Fibroblast of the conjunctiva (primary cell): ENCODE measurements around the gene CTNNA2.
"Not testable (repeated sequence)": the region's sequence is repeated elsewhere in the genome, so short reads cannot be mapped to it uniquely, and the experiment has no call there.

Experiments
- DNase-seq: peaks from one replicate; pipeline ENCODE4 v3.0.0-alpha.2; 2010; ENCODE audit warnings: low read depth

CTNNA2 gene

GRCh38 chr2:80147690-80148089, 634.8 kb downstream of the CTNNA2 start:
- DNase-seq = no peak

GRCh38 chr2:80148906-80149305, 636.1 kb downstream of the CTNNA2 start:
- no peak for DNase-seq

DNA sequence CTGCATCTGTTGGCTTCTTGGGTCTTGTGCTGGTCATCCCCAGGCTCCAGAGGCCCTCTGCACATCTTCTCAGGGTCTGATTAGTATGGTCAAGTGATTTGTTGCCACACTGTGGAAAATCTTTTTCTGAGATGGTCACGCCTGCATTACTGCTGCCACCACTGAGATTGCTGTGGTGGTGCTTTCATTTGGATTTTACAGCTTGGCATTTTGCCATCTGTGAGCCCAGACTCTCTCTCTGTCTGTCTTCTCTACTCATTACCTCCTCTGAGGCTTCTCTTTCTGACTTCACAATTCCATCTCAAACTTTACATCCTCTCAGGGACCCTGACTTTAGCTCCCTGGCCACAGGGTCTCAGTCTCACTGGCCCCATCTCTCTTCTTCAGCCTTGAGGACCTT, 637.1 kb downstream of the CTNNA2 start:
- no peak for DNase-seq

- DNase-seq = no peak
Observed at GRCh38 chr2:80151248-80151647, 638.4 kb downstream of the CTNNA2 start.

DNA sequence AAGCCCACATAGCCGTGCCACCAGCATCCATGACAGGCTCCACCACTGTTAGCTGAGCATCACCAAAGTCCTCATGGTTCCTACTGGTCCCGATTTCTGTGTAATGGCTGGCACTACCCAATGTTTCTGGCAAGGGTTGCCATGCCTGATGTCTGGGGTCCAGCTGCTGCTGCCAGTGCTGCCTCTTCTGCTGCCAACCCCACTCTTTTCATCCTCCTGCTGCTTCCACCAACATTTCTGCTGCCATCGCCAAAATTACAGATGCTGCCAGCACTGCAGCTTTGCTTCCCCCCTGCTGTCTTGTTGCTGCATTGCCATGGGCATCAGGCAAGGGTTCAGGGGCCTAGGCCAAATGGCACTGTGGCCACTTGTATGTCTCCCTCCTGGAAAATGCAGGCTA, 638.8 kb downstream of the CTNNA2 start:
- DNase-seq = no peak

- no peak for DNase-seq
Observed at GRCh38 chr2:80153151-80153550, 640.3 kb downstream of the CTNNA2 start.

DNA sequence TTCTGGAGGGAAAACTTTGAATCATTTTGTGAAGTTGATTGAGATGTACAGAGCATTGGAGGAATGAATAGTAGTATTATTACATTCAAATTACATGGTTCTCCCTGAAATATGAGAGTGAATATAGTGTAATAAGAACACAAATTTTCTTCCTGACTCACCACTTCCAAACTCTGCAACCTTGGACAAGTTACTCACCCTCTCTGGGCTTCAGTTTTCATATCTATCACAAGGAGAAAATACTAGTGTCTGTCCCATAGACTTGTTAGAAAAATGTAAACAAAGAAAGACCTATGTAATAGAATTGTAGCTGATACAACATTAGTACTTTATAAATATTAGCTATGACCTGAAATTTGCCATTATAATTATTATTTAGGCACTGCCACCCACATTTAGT, 640.9 kb downstream of the CTNNA2 start:
- DNase-seq = no peak

DNA sequence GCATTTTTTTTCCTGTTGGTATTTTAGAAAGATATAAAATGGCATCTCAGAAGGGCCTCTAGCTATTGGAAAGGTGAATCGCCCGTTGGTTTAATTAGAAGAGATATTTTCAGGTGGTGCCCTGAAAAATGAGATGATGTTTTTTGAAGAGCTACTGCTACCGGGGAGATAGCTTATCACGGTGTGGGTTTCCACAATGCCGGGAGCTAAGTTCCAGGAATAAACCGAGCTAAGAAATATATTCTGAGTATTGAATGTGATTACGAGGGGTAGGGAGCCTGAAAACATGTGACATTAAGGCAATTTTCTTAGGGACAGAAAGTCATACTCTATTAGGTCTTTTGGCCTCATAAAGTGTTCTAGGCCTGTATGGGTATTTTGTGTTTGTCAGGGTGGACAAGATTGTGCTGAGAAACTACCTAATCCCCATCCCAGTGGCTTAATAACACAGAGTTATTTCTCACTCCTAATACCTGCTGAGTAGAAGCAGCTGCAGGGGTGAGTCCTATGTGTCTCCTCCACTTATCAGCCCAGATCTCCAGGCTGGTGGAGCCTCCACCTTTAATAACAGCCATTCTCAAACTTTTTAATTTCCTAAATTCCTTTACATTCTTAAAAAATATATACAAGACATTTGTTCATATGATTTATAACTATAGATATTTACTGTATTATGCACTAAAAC, 641.5 kb downstream of the CTNNA2 start:
- no peak for DNase-seq

- DNase-seq = no peak
Observed at GRCh38 chr2:80164375-80164774, 651.5 kb downstream of the CTNNA2 start.

- DNase-seq = no peak
Observed at GRCh38 chr2:80166483-80167171, 653.8 kb downstream of the CTNNA2 start.

DNA sequence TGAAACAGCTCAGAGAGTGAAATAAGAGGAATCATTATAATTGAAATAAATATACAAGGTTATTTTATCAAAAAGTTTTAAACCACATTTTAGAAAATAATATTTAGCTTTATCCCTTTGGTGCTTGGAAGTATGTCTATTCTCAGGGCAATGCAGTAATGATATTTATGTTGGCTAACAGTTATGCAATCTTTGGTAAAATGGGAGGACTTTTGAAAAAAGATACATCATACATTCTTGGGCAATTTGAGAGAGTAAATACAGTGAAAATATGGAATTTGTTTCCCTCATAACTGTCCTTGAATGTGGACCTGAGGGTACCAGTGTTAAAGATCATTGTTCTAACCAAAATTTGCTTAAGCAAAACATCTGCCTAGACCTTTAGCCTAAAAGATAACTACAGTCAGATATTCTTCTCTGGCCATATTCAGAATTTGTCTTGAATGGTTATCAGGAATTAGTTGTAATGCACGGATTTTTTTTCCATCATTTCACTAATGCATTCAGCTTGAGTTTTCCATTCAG, 654.5 kb downstream of the CTNNA2 start:
- DNase-seq = no peak

DNA sequence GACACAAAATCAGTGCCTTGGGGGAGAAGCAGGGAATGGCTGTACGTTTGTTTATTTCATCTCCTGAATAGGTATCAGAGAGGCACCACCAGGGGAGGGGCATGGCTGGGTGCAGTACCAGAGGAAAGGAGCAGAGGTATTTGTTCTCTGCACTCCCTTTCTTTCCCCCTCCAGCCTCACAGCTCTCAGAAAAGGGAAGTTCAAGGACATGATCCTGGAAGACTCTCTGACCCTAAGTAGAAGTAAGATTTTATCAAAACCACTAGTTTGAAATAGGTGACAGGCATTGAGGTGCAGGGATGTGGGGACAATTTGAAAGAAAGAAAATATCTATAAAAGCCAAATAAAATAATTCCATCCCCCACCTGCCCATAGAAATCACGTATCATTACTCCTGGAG, 655.2 kb downstream of the CTNNA2 start:
- DNase-seq = no peak

DNA sequence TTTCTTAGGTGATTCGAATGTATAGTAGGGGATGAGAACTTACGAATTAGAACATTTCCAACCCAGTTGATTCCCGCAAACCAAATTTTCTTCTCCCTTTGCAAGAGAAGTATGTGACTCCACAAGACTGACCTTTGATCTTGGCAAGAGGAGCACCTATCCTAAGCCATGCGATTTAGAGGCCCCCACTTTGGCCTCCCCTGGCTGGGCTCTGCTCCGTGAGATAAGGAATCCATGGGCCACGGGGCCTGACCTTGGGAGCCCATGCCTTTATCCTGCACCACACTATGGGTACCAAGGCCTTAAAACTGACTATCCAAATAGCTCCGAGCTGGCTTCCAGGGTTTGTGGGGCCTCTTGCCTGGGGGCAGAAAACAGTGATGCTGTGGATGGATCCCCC, 656.0 kb downstream of the CTNNA2 start:
- DNase-seq = no peak

- no peak for DNase-seq
Observed at GRCh38 chr2:80169811-80170594, 657.2 kb downstream of the CTNNA2 start.

GRCh38 chr2:80185091-80185490, 672.2 kb downstream of the CTNNA2 start:
- no peak for DNase-seq

GRCh38 chr2:80186262-80186661, 673.4 kb downstream of the CTNNA2 start:
- DNase-seq = no peak

DNA sequence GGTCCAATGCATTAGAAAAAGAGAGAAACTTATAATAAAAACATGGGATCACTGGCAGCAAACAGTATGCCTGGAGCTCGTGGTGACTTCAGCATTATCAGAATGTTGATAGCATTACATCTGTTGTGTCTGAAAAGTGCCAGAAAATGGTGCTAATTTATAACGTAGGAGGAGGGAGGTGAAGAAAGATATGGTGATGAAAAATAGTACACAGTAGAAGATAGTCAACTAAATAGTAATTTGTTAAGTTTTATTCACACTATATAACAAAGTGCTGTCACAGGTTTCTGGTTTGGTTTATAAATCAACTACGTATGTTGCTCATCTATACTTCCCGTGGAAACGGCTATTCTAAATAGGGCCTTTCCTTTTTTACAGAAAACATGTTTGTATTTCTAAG, 674.3 kb downstream of the CTNNA2 start:
- no peak for DNase-seq

- no peak for DNase-seq
Observed at GRCh38 chr2:80190166-80190565, 677.3 kb downstream of the CTNNA2 start.

DNA sequence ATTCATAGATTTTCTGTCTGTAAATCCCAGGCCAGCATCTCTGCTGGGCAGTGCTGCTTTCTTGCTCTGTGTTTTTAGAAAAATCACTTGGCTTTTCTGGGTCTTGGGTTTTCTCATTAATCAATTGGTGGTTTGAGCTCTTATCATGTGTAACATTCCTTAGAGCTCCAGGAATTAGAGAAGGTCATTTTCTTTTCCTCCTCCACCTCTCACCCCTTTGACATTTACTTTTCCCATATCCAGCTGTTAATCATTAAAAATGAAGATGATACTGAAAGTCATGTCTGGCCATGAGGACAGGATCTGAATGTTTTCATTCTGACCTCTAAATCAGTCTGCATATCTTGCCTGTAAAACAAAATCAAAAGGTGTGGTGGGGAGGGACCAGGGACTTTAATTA, 680.7 kb downstream of the CTNNA2 start:
- no peak for DNase-seq

GRCh38 chr2:80195034-80195433, 682.2 kb downstream of the CTNNA2 start:
- DNase-seq = no peak

DNA sequence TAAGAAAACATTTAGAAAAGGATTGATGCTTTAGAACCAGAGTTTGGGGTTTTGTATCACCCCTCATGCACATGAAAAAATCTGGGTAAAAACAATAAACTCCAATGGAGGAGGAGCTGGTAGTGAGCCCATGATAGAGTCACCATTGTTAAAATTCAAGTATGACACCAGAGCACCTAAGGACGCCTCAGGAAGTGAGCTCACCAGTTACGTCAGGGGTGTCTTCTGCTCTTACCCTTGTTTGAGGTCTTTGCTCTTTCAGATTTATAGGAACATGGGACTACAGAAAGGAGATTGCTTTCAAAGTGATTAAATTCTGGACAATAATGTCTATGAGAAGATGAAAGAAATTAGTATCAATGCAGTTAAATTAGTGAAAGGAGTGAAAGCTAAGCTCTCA, 685.2 kb downstream of the CTNNA2 start:
- no peak for DNase-seq

DNA sequence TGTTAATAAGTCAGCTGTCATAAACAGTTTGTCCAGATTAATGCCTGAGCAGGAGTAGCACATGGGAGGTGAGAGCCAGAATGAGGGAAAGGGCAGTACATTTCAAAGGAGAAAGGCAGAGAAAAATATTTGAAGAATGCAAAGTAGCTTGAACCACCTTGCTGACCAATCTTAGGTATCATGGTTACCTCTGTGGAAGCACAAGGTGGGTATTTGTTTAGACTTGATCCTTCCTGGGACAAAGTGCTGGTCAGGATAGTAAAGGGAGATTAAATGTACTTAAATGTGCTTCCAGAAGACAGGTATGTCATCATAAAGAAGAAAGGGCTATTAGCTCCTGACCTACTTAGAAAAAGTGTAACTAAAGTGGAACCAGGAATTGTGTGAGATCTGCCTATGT, 686.7 kb downstream of the CTNNA2 start:
- DNase-seq = no peak

- DNase-seq = not testable (repeated sequence)
Observed at GRCh38 chr2:80203929-80204328, 691.1 kb downstream of the CTNNA2 start.
